ENCODE measurements around the gene ZBTB20. TPM values are rescaled to one million over a fixed set of nuclear protein-coding genes. Genes with fewer than 3 reads are reported as not detected.

The ZBTB20 gene
- total and polyA plus RNA-seq, 4 donors = 0.88 to 83.2 (median 20.4) TPM

GRCh38 chr3:114487502-114487901, 659.6 kb downstream of the ZBTB20 start (continued):
- TF ChIP-seq, protein P1, sequence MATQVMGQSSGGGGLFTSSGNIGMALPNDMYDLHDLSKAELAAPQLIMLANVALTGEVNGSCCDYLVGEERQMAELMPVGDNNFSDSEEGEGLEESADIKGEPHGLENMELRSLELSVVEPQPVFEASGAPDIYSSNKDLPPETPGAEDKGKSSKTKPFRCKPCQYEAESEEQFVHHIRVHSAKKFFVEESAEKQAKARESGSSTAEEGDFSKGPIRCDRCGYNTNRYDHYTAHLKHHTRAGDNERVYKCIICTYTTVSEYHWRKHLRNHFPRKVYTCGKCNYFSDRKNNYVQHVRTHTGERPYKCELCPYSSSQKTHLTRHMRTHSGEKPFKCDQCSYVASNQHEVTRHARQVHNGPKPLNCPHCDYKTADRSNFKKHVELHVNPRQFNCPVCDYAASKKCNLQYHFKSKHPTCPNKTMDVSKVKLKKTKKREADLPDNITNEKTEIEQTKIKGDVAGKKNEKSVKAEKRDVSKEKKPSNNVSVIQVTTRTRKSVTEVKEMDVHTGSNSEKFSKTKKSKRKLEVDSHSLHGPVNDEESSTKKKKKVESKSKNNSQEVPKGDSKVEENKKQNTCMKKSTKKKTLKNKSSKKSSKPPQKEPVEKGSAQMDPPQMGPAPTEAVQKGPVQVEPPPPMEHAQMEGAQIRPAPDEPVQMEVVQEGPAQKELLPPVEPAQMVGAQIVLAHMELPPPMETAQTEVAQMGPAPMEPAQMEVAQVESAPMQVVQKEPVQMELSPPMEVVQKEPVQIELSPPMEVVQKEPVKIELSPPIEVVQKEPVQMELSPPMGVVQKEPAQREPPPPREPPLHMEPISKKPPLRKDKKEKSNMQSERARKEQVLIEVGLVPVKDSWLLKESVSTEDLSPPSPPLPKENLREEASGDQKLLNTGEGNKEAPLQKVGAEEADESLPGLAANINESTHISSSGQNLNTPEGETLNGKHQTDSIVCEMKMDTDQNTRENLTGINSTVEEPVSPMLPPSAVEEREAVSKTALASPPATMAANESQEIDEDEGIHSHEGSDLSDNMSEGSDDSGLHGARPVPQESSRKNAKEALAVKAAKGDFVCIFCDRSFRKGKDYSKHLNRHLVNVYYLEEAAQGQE (IDR thresholded peaks at IDR 0.05) = no peak
- TF ChIP-seq RXRA (IDR thresholded peaks at IDR 0.05) (no peak), YY1 (IDR thresholded peaks at IDR 0.05) (no peak), ATF3 (IDR thresholded peaks at IDR 0.05) (no peak)
- TF ChIP-seq, protein P2, sequence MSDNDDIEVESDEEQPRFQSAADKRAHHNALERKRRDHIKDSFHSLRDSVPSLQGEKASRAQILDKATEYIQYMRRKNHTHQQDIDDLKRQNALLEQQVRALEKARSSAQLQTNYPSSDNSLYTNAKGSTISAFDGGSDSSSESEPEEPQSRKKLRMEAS (IDR thresholded peaks at IDR 0.05) = no peak

DNA sequence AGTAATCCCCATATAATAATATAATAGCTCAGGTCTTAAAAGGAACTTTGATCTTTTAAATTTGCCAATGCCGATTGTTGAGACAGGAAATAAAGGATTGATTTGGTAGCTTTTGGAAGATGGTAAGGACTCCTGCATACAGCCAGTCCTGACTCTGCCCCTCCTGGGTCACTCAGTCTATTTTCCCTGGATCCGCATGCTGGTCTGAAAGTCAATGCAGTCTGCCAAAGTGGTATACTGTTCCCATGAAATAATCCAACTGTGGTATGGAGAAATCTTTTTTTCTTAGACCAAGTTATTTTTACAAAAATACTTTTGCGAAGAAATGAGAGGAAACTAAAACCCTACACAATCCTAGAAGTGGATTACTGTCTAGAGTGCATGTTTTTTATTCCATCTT, 662.2 kb downstream of the ZBTB20 start:
- Histone ChIP-seq H3K4me1 (ENCODE audit: control insufficient read depth in 4 of 4, insufficient read depth in 4 of 4, low read length in 3 of 4) (peaks cover 3 to 9% (median 4%) of the 10 kb centered on the region in 4 donors), H3K27ac (ENCODE audit: low read depth in 1 of 2, low read length in 2 of 2) (no peak overlapping the region), H3K9ac (ENCODE audit: low read depth in 1 of 2, low read length in 2 of 2) (no peak overlapping the region), H3K27me3 (ENCODE audit: control insufficient read depth in 4 of 4, insufficient read depth in 4 of 4, low read length in 3 of 4) (no peaks in the 10 kb centered on the region), H3K36me3 (ENCODE audit: control insufficient read depth in 4 of 4, insufficient read depth in 3 of 4, low read depth in 1 of 4, low read length in 3 of 4) (peaks cover 0 to 7% (median 4%) of the 10 kb centered on the region in 4 donors), H3K9me3 (ENCODE audit: control insufficient read depth in 4 of 4, low read length in 3 of 4) (no peaks in the 10 kb centered on the region), H3K4me3 (ENCODE audit: low read depth in 1 of 3, low read length in 3 of 3) (no peak overlapping the region)
- DNase-seq (ENCODE audit: low spot score) = no peak
- TF ChIP-seq HNF4A (conservative IDR thresholded peaks at IDR 0.05) = no peak
- TF ChIP-seq FOXA2 (IDR thresholded peaks at IDR 0.05) = no peak
- TF ChIP-seq TAF1 (conservative IDR thresholded peaks at IDR 0.05) = no peak
- no peak for TF ChIP-seq HNF4G (IDR thresholded peaks at IDR 0.05)
- TF ChIP-seq, protein P1 (IDR thresholded peaks at IDR 0.05) = no peak
- TF ChIP-seq NR2F2 (IDR thresholded peaks at IDR 0.05) = no peak
- TF ChIP-seq FOXA1 (IDR thresholded peaks at IDR 0.05) = no peak
- TF ChIP-seq SP1 (IDR thresholded peaks at IDR 0.05) = no peak
- TF ChIP-seq JUND (IDR thresholded peaks at IDR 0.05) = no peak
- no peak for TF ChIP-seq GABPA (IDR thresholded peaks at IDR 0.05 in 1 of 2, conservative IDR thresholded peaks at IDR 0.05 in 1 of 2)
- TF ChIP-seq EGR1 (IDR thresholded peaks at IDR 0.05; ENCODE audit: low read depth in 2 of 2) = no peak
- TF ChIP-seq, protein P2 (IDR thresholded peaks at IDR 0.05) = no peak
- TF ChIP-seq ATF3 (IDR thresholded peaks at IDR 0.05) = no peak
- no peak for TF ChIP-seq RAD21 (IDR thresholded peaks at IDR 0.05)
- no peak for TF ChIP-seq CTCF (IDR thresholded peaks at IDR 0.05; ENCODE audit: low read depth, low read length, missing input control)
- TF ChIP-seq ZBTB33 (IDR thresholded peaks at IDR 0.05) = no peak
- WGBS = 70% methylated on average over 3 of the region's 3 CpGs

Data from liver (tissue), 9 donors.